Activated CD4-positive, alpha-beta T cell treated with anti-CD3 and anti-CD28 coated beads, Interleukin-2, amount 50 U/mL, for 1 hour (primary cell): ENCODE results near the gene CFAP221.

Source experiments
- DNase-seq: peaks from one replicate; pipeline ENCODE4 v3.0.0-alpha.2; 2020

Gene CFAP221

DNA sequence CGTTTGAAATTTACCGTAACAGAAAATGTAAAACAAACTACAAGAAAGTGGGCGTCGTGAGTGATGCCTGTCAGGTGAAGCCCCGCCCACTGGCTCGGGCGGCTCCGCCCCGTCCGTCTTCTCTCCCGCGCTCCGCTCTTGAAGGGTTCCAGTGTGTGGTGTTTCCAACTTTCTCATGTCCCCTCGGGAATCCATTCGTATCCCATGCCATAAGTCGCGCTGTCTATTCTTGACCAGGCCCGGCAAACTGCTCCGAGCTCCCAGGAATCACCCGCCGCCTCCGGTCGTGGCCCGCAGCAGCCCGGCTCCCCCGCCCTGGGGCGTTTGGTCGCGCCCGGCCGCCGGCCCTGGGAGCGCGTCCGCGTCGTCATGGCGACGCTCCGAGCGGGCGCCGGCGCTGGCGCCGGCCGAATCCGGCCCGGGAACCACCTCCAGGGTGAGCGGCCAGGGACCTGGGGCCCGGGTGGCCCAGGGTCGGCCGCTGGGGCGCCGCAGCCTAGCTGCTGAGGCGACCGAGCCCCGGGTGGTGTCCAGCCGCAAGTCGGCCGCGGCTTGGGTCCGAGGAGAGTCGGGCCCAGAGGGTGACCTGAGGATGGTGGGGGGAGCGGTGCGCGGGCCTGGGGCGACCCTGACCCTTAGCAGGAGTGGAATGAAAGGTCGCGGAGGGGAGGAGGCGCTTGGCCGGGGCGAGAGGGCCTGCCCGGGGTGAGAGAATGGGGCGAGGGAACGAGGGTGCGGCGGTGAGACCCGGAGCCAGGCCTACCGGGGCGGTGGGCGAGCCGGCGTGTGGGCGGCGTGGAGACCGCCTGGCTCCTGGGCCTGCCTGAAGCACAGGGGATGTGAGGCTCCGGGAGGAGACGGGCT lies at the start of gene CFAP221:
Gene CFAP221, plus strand, starts transcription at position 375 of the 864 bp plus-strand sequence. CDS start 1,683 bp downstream, outside the sequence.
- peak; percentile 7 for DNase-seq

DNA sequence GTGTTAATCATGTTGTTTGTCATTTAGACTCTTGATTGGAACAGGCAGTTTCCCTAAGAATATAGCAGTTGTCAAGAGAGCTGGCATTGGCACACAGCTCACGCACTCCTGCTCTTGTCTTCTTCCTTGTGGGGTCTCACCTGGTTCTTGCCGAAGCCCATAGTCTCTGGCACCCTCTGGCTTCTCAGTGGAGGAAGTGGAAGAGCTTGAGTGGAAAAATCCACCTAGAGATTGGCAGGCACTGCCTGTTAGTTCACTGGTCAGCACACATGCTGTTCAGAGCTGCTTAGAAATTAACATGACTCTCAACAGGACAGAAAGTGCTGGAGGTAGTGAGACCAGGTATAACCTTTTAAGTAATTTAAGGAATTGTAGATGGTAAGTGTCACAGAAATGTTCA lies 48.3 kb upstream of the CFAP221 start:
- DNase-seq: no peak

- no peak for DNase-seq
Measured at GRCh38 chr2:119496682-119497081, 47.6 kb upstream of the CFAP221 start.

- DNase-seq: no peak
Measured at GRCh38 chr2:119508756-119509155, 35.5 kb upstream of the CFAP221 start.

- no peak for DNase-seq
Measured at GRCh38 chr2:119511989-119512388, 32.3 kb upstream of the CFAP221 start.

DNA sequence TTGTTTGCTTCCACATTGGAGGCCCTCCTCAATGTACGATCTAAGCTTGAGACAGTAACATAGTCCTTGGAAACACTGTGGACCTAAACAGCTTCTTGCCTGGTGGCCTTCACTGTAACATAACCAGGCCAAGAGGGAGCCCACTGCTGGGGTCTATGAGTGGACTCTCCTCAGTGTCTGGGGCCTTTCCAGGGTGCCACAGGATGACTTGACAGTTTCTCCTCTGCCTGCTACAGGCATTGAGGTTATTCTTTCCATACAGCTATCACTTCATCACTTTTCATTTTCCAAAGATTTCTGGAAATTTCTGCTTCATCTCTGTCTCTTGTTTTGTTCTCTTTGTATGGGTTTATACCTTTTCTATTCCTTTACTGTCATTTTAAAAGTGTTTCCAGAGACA lies 31.3 kb upstream of the CFAP221 start:
- DNase-seq: no peak

DNA sequence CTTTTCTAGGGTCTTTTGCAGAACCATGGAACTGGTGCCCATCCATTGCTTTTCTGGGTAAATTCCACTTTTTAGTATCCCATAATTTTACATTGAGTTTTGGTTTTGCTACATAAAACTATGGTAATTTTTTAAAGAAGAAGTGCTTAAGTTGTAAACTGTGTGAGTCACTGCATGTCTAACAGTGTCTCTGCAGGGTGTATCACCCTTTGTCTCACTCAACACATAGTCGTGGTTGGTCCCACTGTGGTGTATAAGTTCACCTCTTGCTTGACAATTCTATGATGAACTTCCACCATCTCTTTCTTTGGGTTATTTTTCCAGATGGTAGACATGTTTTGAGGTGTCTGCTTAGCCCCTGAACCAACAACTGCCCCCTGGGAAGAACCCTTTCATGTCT lies 30.4 kb upstream of the CFAP221 start:
- DNase-seq: no peak

GRCh38 chr2:119516121-119516520 lies 28.1 kb upstream of the CFAP221 start:
- no peak for DNase-seq

DNA sequence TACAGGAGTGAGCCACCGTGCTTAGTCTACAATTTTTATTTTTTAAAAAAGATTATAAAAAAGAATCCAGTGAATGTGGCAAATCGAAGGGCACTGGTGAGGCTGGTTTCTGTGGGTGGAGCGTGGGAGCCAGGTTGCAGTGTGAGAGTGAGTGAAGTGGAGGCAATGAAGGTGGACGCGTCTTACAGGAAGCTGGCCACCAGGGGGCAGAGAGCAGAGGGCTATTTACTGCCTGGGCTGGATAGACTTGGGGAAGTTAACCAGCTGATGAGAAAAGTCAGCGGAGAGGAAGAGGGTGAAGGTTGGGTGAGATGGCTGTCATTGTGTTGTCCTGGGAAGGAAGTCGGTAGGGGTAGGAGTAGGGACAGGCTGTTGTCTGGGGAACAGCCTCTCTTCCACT lies 26.8 kb upstream of the CFAP221 start:
- peak; percentile 13 for DNase-seq

DNA sequence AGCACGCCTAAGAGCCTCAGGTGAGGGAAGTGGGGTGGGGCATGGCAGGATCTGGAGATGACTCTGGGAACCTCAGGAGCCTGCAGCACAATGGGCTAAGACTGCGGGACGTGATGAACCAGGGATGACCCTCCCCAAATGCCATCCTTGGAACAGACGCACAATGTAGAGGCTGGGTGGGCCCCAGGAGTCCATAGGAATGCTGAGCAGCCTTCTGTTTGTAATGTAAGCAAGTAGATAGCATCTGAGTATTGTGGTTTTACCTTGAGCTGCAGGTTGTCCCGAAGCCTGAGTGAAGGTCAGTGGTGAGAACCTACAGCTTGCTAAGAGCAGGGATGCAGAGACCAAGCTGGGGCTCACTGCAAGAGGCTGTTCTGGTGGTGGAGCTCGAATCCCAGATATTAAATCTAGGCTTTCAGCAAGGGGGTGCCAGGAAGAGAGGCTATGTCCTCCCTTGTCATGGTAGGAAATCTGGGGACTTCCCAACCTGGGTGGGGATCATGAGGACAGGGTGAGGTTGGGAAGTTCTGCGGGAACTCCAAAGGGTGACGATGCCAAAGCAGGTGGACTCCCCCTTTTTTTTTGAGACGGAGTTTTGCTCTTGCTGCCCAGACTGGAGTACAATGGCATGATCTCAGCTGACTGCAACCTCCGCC lies 25.7 kb upstream of the CFAP221 start:
- no peak for DNase-seq

DNA sequence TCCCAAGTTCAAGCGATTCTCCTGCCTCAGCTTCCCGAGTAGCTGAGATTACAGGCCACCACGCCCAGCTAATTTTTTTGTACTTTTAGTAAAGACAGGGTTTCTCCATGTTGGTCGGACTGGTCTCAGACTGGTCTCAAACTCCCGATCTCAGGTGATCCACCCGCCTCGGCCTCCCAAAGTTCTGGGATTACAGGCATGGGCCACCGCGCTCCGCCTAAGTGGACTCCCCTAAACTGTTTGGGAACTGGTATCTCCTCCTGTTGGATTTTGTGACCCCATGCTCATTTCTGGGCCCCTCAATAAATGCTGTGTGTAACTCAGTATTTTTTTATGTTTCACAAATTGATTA lies 25.2 kb upstream of the CFAP221 start:
- DNase-seq: no peak

DNA sequence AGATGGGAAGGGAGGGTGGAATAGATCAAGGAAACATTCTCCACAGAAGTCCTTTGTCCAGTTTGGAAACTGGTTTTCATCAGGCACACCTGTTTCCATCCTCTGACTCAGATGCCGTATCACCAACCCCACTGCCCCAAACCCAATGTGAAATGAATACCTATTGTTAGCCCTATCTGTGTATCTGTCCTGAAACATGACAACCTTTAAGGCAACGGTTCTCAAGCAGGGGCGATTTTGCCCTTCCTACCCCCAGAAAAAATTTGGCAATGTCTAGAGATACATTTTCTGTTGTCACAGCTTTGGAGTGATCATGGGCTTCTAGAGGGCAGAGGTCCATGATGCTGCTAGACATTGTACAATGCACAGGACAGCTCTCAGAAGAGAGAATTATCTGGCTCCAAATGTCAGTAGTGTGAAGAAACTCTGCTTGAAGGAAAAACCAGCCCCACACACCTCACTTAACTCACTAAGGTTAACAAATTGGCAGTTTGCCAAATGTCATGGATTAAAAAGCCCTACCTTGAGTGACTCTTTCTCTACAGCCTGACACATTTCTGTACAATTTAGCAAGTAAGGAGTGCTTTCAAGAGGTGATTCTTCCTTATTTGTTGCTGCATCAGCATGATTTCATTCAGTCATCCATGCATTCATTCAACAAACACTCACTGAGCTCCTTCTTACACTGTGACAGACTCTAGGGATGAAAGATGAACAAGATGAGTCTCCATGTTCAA lies 23.4 kb upstream of the CFAP221 start:
- no peak for DNase-seq

DNA sequence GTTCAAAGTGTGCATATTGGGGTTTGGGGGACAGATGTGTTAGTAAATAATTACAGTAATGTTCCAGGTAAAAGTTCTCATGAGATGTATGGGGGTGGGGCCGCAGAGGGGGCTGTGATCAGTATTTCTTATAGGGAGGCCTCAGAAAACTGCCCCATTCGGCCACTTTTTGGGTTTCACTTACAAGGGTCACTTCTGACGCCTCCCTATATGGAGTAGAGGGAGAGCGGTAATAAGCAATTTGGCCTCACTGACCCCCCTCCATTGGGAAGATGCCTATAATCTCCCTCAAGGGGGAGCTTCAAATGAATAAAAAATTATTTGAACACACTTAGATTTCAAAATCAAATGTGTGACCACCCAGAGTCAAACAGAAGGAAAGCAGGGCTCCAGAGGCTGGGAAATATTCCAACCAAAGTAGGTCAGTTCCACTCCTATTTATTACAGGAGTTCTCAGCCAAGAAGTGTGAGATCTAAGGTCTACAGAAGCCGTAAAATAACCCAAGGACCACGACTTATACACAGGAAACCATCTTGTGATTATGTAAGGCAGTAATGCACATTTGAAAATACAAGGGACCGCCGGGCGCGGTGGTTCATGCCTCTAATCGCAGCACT lies 22.7 kb upstream of the CFAP221 start:
- no peak for DNase-seq

- no peak for DNase-seq
Measured at GRCh38 chr2:119522671-119523070, 21.6 kb upstream of the CFAP221 start.

GRCh38 chr2:119523383-119523951 lies 20.8 kb upstream of the CFAP221 start:
- DNase-seq: no peak

- no peak for DNase-seq
Measured at GRCh38 chr2:119523952-119524694, 20.1 kb upstream of the CFAP221 start, which contains the start of gene SCTR. TSS of gene SCTR (minus strand) at chr2:119524483. CDS start at chr2:119524226, 257 bp downstream.

DNA sequence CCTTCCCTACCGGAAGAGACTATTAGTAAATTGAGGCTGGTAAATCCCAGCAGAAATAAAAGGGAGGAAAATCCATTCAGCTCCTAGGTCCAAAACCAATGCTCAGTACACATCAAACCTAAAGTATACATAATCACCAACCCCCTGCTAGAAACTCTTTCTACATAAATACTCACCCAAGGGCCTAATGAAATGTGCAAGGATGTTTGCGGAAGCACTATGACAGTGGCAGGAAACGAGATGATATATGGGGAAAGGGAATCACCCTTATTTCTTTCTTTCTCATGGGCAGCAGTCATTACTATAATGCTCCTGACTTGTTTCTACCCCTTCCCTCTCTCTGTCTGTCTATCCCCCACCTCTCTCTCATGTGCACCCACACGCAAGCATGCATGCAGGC lies 18.6 kb upstream of the CFAP221 start:
- no peak for DNase-seq

DNA sequence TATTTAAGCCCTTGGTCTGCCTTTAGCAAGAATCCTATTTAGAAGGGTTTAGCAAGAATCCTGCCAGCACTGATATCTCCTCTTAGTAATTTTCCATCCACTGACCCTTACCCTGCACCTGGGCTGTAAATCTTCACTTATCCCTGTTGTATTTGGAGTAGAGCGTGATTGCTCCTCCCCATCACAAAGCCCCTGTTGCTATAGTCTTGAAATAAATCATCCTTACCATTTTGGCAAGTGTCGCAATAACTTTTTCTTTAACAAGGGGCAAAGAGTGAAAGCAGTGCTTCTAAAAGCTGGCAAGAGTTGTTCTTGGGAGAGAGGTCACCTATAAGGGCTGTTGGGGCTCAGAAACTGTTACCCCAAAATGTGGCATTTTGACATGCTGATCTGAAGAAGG lies 16.2 kb upstream of the CFAP221 start:
- DNase-seq: no peak

- no peak for DNase-seq
Measured at GRCh38 chr2:119531292-119531691, 13.0 kb upstream of the CFAP221 start.

DNA sequence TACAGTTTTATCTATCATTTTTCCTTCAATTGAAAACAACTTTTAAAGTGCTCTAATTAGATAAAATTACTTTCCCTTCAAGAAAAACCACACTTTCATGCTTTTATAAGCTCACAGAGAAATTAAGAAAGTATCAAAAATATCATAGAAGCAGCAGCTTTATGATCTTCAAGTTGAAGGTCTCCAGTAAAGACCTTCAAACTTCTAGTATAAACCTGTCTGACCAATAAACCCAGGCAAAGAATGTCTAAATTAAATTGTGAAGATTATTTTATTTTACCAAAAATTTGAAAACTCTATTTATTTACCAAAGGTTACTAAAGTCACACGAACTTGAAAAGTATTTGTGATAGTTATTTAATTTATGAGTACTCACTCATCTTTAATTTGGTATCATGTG lies 10.7 kb upstream of the CFAP221 start:
- no peak for DNase-seq

DNA sequence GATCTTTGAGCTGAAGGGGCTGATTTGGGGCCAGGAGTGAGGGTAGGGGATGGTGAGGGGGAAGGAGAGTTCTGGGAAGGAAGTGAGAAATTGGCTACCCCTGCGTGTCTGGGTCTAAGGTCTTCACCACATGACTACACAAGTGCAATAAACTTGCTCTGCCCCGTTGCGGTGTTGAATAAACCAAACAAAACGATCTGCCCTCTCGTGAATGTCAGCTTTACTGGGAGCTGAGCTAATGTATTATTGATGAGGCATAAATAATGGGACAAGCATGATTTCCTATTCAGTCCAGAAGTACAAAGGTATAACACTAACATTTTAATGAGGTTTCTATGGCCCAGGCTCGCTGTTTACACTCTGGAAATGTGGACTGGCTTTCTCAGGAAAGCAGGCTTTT lies 8.0 kb upstream of the CFAP221 start:
- no peak for DNase-seq

DNA sequence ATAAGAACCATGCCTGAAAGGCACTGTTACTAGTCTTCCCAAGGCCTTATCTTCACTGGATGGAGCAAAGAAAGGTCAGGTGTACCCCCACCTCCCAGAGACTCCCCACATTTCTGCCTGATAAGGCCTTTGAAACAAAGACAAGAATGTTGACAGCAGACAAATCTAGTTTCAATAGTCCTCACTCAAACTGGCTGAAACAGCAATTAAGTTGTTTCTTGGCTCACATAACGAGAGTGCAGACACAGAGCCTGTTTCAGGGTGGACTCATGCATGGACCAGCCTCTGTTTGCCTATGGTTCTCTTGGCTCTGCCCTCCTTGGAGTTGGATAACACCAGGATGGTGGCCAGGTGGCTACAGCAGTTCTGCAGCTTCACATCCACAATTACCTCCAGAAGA lies 7.5 kb upstream of the CFAP221 start:
- DNase-seq: no peak
